ENCODE measurements around the gene RFNG. TPM values are rescaled to one million over a fixed set of nuclear protein-coding genes. Genes with fewer than 3 reads are reported as not detected.

RFNG gene
- total RNA-seq, 2 donors from 2014 or later: 30.6 to 32.1 TPM

DNA sequence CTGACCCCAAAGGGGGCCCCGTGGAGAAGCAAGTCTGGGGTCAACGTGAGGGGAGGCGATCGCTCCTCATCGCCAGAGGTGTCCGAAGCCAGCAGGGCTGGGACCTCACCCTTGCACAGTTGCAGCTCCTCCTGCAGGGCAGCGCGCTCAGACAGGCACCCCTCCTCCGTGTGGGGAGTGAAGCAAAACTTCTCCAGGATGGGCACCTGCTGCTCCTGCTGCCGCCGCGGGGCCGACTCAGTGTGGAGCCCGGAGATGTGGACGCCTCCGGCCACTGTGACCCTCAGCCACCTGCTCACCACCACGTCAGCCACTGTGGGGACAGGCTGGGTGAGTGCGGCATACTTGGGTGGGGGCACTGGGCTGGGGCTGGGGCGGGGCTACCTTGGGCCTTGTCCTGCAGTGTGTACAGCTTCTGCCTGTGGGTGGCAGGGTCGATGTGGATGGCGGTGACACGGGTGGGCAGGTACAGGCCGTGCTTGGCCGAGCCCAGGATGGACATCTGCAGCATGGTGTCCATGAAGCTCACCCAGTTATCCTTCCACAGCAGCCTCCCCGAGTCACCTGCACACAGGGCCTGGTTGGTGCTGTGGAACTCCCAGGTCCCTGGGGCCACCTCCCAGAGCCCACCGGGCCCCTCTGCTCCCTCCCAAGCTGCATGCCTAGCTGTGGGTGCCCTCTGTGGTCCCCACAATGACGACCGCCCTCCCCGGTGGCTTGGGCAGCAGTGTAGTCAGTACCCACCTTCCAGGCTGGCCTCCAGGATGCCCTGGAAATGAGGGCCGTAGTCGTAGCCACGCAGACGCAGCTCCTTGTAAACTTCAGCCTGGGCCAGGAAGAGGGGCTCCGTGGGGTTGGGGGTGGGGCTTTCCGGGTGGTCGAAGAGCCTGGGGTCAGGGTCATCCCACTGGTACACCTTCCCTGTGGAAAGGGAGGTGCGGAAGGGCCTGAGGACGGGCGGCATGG is 35.6 kb upstream of the RFNG start:
- Histone ChIP-seq H3K27me3 (no peaks in the 10 kb centered on the region), H3K9me3 (no peaks in the 10 kb centered on the region), H3K4me3 (no peak overlapping the region), H3K9ac (ENCODE audit: low read depth in 2 of 2, low read length in 2 of 2) (no peak overlapping the region), H3K4me1 (no peaks in the 10 kb centered on the region), H3K27ac (no peak overlapping the region), H3K36me3 (peaks cover 67% of the 10 kb centered on the region)
- intact Hi-C loops (cut with DNase I): no loop called here
- DNase-seq: no peak
- TF ChIP-seq, protein P1, sequence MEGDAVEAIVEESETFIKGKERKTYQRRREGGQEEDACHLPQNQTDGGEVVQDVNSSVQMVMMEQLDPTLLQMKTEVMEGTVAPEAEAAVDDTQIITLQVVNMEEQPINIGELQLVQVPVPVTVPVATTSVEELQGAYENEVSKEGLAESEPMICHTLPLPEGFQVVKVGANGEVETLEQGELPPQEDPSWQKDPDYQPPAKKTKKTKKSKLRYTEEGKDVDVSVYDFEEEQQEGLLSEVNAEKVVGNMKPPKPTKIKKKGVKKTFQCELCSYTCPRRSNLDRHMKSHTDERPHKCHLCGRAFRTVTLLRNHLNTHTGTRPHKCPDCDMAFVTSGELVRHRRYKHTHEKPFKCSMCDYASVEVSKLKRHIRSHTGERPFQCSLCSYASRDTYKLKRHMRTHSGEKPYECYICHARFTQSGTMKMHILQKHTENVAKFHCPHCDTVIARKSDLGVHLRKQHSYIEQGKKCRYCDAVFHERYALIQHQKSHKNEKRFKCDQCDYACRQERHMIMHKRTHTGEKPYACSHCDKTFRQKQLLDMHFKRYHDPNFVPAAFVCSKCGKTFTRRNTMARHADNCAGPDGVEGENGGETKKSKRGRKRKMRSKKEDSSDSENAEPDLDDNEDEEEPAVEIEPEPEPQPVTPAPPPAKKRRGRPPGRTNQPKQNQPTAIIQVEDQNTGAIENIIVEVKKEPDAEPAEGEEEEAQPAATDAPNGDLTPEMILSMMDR (IDR thresholded peaks at IDR 0.05): no peak

DNA sequence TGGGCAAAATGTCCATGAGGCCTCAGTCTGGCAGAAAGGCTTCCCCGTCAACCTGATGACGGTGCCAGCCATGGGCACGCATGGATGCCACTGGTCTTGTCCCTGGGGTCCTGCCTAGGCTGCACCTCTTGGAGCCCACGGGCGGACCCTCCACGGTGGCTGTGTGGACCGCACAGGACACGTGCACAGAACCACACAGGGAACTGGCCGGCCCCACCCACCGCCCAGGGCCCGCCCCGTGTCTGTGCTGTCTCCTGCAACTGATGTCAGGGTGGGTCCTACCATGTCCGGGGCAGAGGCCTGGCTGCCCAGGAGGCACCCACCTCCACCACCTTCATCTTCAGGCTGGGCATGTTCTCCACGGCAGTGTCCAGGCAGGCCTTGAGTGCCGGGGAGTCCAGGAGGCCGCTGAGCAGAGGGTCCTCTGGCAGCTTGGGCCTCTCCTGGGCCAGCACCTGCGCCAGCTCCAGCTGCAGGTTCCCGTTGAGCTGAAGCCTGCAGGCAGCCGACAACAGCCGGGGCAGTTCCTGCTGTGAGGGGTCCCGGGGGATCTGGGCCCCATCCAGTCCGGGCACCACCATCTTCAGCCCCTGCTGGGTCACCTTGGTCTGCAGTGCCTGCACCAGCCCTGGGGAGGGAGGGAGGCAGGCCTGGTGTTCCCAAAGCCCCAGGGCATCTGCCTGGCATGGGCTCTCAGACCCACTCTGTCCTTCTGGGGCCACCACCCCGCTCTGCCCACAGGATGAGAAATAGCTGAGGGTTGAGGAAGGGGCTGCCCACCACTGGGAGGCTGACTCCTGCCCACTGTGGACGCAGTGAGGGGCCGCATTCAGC is 34.5 kb upstream of the RFNG start:
- Histone ChIP-seq H3K4me3 (no peak overlapping the region), H3K4me1 (no peaks in the 10 kb centered on the region), H3K9ac (ENCODE audit: low read depth in 2 of 2, low read length in 2 of 2) (no peak overlapping the region), H3K9me3 (no peaks in the 10 kb centered on the region), H3K27me3 (no peaks in the 10 kb centered on the region), H3K36me3 (peaks cover 68% of the 10 kb centered on the region), H3K27ac (no peak overlapping the region)
- TF ChIP-seq, protein P1 (IDR thresholded peaks at IDR 0.05): no peak
- intact Hi-C loops (cut with DNase I): no loop called here
- no peak for DNase-seq

DNA sequence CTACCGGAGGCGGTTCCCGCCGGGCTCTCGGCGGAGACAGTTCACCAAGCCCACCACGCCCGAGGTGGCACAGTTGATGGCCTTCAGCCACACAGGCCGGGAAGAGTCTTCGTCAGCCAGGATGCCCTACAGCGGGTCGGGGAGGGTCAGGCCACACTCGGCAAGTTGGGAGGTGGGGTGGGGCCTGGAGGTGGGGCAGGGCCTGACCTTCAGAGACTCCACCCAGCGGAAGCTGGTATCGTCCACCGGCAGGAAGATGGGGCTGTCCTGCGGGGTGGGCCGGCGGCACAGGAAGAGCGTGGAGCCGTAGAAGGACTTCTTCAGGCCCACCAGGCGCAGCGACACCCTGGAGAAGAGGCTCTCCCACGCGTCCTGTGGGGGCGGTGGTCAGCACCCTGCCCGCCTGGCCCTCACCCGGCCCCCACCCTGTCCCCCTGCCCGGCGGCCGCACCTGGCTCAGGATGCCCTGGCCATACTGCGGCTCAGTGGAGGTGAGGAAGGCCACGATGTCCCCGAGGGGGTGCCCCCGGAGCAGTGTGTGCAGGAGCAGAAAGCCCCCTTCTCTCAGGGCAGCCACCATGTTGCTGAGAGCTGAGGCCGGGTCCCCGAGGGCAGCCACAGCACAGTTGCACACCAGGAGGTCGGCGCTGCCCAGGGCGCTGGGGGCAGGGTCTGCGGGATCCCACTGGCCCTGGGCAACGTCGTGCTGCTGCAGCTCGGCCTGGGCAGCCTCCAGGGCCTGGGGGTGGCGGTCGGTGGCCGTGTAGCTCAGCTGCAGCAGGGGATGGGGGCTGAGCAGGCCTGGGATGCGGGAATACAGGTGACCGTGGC is 33.6 kb upstream of the RFNG start:
- no peaks in the 10 kb centered on the region for H3K27me3 ChIP-seq
- no peak overlapping the region for H3K4me3 ChIP-seq
- intact Hi-C loops (cut with DNase I): no loop called here
- peaks cover 72% of the 10 kb centered on the region for H3K36me3 ChIP-seq
- H3K9me3 ChIP-seq: no peaks in the 10 kb centered on the region
- H3K27ac ChIP-seq: no peak overlapping the region
- TF ChIP-seq, protein P1 (IDR thresholded peaks at IDR 0.05): no peak
- H3K9ac ChIP-seq (ENCODE audit: low read depth in 2 of 2, low read length in 2 of 2): no peak overlapping the region
- H3K4me1 ChIP-seq: no peaks in the 10 kb centered on the region
- DNase-seq: no peak

DNA sequence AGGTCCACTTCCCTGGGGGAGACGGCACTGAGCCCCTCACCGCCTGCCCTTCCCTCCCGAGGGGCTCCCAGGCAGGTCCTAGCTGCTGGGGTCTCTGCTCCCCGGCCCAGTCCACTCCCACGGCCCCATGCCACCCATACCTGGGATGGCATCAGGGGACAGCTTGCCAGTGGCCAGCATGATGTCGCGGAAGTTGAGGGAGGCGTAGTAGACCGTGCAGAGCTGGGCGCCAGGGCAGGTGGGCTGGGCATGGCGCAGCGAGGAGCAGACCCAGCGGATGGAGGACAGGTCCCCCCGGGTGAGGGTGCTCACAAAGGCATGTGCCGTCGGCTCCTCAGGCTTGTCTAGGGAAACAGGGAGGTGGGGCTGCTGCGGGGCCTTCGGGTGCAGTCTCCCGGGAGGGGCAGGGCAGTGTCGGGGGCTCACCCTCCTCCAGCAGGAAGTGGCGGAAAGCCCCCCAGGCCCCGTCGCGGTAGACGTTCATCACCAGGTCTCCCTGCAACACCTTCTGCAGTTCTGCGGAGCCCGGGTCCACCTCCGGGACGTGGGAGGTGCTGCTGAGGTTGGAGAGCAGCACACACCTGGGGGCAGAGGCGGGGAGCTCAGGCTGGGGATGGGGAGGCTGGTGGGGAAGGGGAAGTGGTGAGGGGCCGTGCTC is 32.9 kb upstream of the RFNG start:
- Histone ChIP-seq H3K9me3 (no peaks in the 10 kb centered on the region), H3K27ac (no peak overlapping the region), H3K4me3 (no peak overlapping the region), H3K27me3 (no peaks in the 10 kb centered on the region), H3K4me1 (no peaks in the 10 kb centered on the region), H3K9ac (ENCODE audit: low read depth in 2 of 2, low read length in 2 of 2) (no peak overlapping the region), H3K36me3 (peaks cover 65% of the 10 kb centered on the region)
- TF ChIP-seq, protein P1 (IDR thresholded peaks at IDR 0.05): no peak
- intact Hi-C loops (cut with DNase I): no loop called here
- DNase-seq: no peak

Data from colonic mucosa (tissue), 4 donors.